Astrocyte (in vitro differentiated cells and primary cell): ENCODE measurements around the gene P3H4. TPM values are rescaled to one million over a fixed set of nuclear protein-coding genes. Genes with fewer than 3 reads are reported as not detected.

Experiments
- DNase-seq: peaks from one replicate; pipeline ENCODE4 v3.0.0-alpha.2; 2010; ENCODE audit warnings: low read depth
- FAIRE-seq: peaks from 2 replicates; lab custom pipeline; 2011; peaks lifted over from hg19 to GRCh38; lab: Jason Lieb, UNC
- H2AFZ ChIP-seq: 2 replicates; pipeline ENCODE4 v1.6.0; 2012; ENCODE audit warnings: low read depth, low read length, inconsistent platforms
- H3K27ac ChIP-seq: 2 replicates; pipeline ENCODE4 v1.5.1; 2011; ENCODE audit warnings: low read depth, low read length, inconsistent platforms
- H3K27me3 ChIP-seq: 2 replicates; pipeline ENCODE4 v1.6.0; 2011; ENCODE audit warnings: low read length, inconsistent platforms; ENCODE audit not compliant: insufficient read depth
- H3K36me3 ChIP-seq: 2 replicates; pipeline ENCODE4 v1.5.1; 2011; ENCODE audit warnings: low read length, inconsistent platforms; ENCODE audit not compliant: insufficient read depth
- H3K4me1 ChIP-seq: 2 replicates; pipeline ENCODE4 v1.5.1; 2011; ENCODE audit warnings: low read length, inconsistent platforms; ENCODE audit not compliant: insufficient read depth
- H3K4me2 ChIP-seq: 2 replicates; pipeline ENCODE4 v1.6.0; 2012; ENCODE audit warnings: low read length, inconsistent platforms
- H3K4me3 ChIP-seq: 2 replicates; pipeline ENCODE4 v1.5.1; 2011; ENCODE audit warnings: low read depth, mild to moderate bottlenecking, low read length, inconsistent platforms; ENCODE audit not compliant: insufficient read depth
- H3K79me2 ChIP-seq: 2 replicates; pipeline ENCODE4 v1.6.0; 2012; ENCODE audit warnings: mild to moderate bottlenecking, low read length, inconsistent platforms; ENCODE audit not compliant: insufficient read depth
- H3K9ac ChIP-seq: 2 replicates; pipeline ENCODE4 v1.6.0; 2012; ENCODE audit warnings: mild to moderate bottlenecking, low read length, inconsistent platforms
- H3K9me3 ChIP-seq: 2 replicates; pipeline ENCODE4 v1.5.1; 2012; ENCODE audit warnings: low read depth, mild to moderate bottlenecking, low read length, inconsistent platforms; ENCODE audit not compliant: insufficient read depth
- H4K20me1 ChIP-seq: 2 replicates; pipeline ENCODE4 v1.6.0; 2012; ENCODE audit warnings: low read length, inconsistent platforms; ENCODE audit not compliant: insufficient read depth
- H3K27ac Mint-ChIP-seq: one replicate; pipeline ENCODE4 v1.8.0; 2021; ENCODE audit warnings: mild to moderate bottlenecking, mixed read lengths; ENCODE audit not compliant: unreplicated experiment
- H3K27me3 Mint-ChIP-seq: one replicate; pipeline ENCODE4 v1.8.0; 2021; ENCODE audit warnings: low read depth, mixed read lengths; ENCODE audit not compliant: unreplicated experiment
- H3K36me3 Mint-ChIP-seq: one replicate; pipeline ENCODE4 v1.8.0; 2021; ENCODE audit warnings: low read depth, mixed read lengths; ENCODE audit not compliant: unreplicated experiment
- H3K4me1 Mint-ChIP-seq: one replicate; pipeline ENCODE4 v1.8.0; 2021; ENCODE audit warnings: low read depth, mixed read lengths; ENCODE audit not compliant: unreplicated experiment
- H3K4me3 Mint-ChIP-seq: one replicate; pipeline ENCODE4 v1.8.0; 2021; ENCODE audit warnings: mild to moderate bottlenecking, moderate library complexity, mixed read lengths; ENCODE audit not compliant: unreplicated experiment
- H3K9me3 Mint-ChIP-seq: one replicate; pipeline ENCODE4 v1.8.0; 2021; ENCODE audit warnings: mild to moderate bottlenecking, mixed read lengths; ENCODE audit not compliant: unreplicated experiment
- CTCF ChIP-seq: IDR thresholded peaks from 2 replicates; pipeline ENCODE4 v1.5.1; 2011; ENCODE audit warnings: low read depth, mild to moderate bottlenecking, inconsistent platforms, low read length, moderate library complexity; ENCODE audit not compliant: insufficient read depth
- EZH2 ChIP-seq: IDR thresholded peaks from 2 replicates; pipeline ENCODE4 v1.6.1; 2012; ENCODE audit warnings: mild to moderate bottlenecking, low read length, inconsistent platforms; ENCODE audit not compliant: insufficient read depth
- total RNA-seq: library from RNA; stranded (reverse); gene quantifications from 2 replicates; pipeline ENCODE4 v1.2.1, GENCODE V29; 2021

P3H4 gene
- total RNA-seq, 1 donor from 2014 or later = 81.5 TPM

- Histone ChIP-seq H2AFZ (no peak overlapping the region), H3K4me1 (peaks cover 10% of the 10 kb centered on the region), H3K36me3 (peaks cover 5% of the 10 kb centered on the region), H3K27me3 (no peaks in the 10 kb centered on the region), H3K4me2 (peak overlapping the region; percentile 65), H3K9ac (no peak overlapping the region), H3K27ac (no peak overlapping the region), H3K4me3 (no peak overlapping the region), H3K9me3 (no peaks in the 10 kb centered on the region), H3K79me2 (no peaks in the 10 kb centered on the region), H4K20me1 (peaks cover 11% of the 10 kb centered on the region)
- peak; percentile 41 for DNase-seq
- Mint-ChIP-seq H3K27me3 (no peaks in the 10 kb centered on the region), H3K27ac (peak overlapping the region; percentile 37), H3K36me3 (peaks cover 10% of the 10 kb centered on the region), H3K9me3 (no peaks in the 10 kb centered on the region), H3K4me3 (no peak overlapping the region), H3K4me1 (peaks cover 14% of the 10 kb centered on the region)
- peak; percentile 91 for TF ChIP-seq CTCF
- no peak for TF ChIP-seq EZH2
- peak; percentile 80 for FAIRE-seq
These were observed 10.1 kb downstream of the P3H4 start for GRCh38 chr17:41801374-41802271.

GRCh38 chr17:41800601-41801373 lies 11.0 kb downstream of the P3H4 start:
- no peak overlapping the region for H3K9ac ChIP-seq
- H3K27ac ChIP-seq = no peak overlapping the region
- H3K4me3 Mint-ChIP-seq = no peak overlapping the region
- H2AFZ ChIP-seq = no peak overlapping the region
- H3K4me2 ChIP-seq = peak overlapping the region; percentile 65
- DNase-seq = peak; percentile 69
- no peaks in the 10 kb centered on the region for H3K36me3 ChIP-seq
- H3K4me1 ChIP-seq = peaks cover 10% of the 10 kb centered on the region
- peak overlapping the region; percentile 37 for H3K27ac Mint-ChIP-seq
- no peaks in the 10 kb centered on the region for H3K9me3 ChIP-seq
- H3K36me3 Mint-ChIP-seq = peaks cover 7% of the 10 kb centered on the region
- H3K27me3 Mint-ChIP-seq = no peaks in the 10 kb centered on the region
- no peaks in the 10 kb centered on the region for H3K27me3 ChIP-seq
- no peak for TF ChIP-seq EZH2
- TF ChIP-seq CTCF = no peak
- H3K9me3 Mint-ChIP-seq = no peaks in the 10 kb centered on the region
- H3K4me1 Mint-ChIP-seq = peaks cover 14% of the 10 kb centered on the region
- no peak overlapping the region for H3K4me3 ChIP-seq
- peaks cover 7% of the 10 kb centered on the region for H4K20me1 ChIP-seq
- no peak for FAIRE-seq
- H3K79me2 ChIP-seq = no peaks in the 10 kb centered on the region
